H9 (cell line): ENCODE data around the gene TMEM115. TPM values are rescaled to one million over a fixed set of nuclear protein-coding genes. Genes with fewer than 3 reads are reported as not detected.

Source experiments
- DNase-seq: peaks from one replicate; pipeline ENCODE4 v3.0.0-alpha.2; 2017
- H2AFZ ChIP-seq: one replicate; pipeline ENCODE4 v1.6.1; 2013; ENCODE audit warnings: mild to moderate bottlenecking, low read length, control low read depth, moderate library complexity
- H2AK5ac ChIP-seq: 2 replicates; pipeline ENCODE4 v1.6.1; 2013; ENCODE audit warnings: low read length, control low read depth, mixed read lengths; ENCODE audit not compliant: insufficient read length
- H2BK120ac ChIP-seq: one replicate; pipeline ENCODE4 v1.6.1; 2013; ENCODE audit warnings: low read depth, mild to moderate bottlenecking, low read length, control low read depth, inconsistent platforms; ENCODE audit not compliant: poor library complexity, severe bottlenecking
- H2BK12ac ChIP-seq: 2 replicates; pipeline ENCODE4 v1.6.1; 2013; ENCODE audit warnings: low read length, control low read depth, mixed read lengths, low read depth; ENCODE audit not compliant: insufficient read length
- H2BK15ac ChIP-seq: 2 replicates; pipeline ENCODE4 v1.6.1; 2013; ENCODE audit warnings: low read depth, low read length, control low read depth
- H2BK20ac ChIP-seq: one replicate; pipeline ENCODE4 v1.6.1; 2013; ENCODE audit warnings: low read depth, mild to moderate bottlenecking, low read length, control low read depth, inconsistent platforms; ENCODE audit not compliant: poor library complexity, severe bottlenecking
- H2BK5ac ChIP-seq: 2 replicates; pipeline ENCODE4 v1.6.1; 2013; ENCODE audit warnings: low read length, control low read depth, mixed read lengths; ENCODE audit not compliant: insufficient read length
- H3K14ac ChIP-seq: 2 replicates; pipeline ENCODE4 v1.6.1; 2013; ENCODE audit warnings: low read length, control low read depth; ENCODE audit not compliant: insufficient read depth
- H3K18ac ChIP-seq: 2 replicates; pipeline ENCODE4 v1.6.1; 2013; ENCODE audit warnings: low read depth, mild to moderate bottlenecking, mixed read lengths, low read length, control low read depth; ENCODE audit not compliant: insufficient read length
- H3K23ac ChIP-seq: 2 replicates; pipeline ENCODE4 v1.6.1; 2013; ENCODE audit warnings: low read length, control low read depth, mixed read lengths, low read depth; ENCODE audit not compliant: insufficient read length
- H3K23me2 ChIP-seq: 2 replicates; pipeline ENCODE4 v1.6.1; 2013; ENCODE audit warnings: low read depth, mild to moderate bottlenecking, mixed read lengths, low read length, control low read depth; ENCODE audit not compliant: insufficient read length, poor library complexity, severe bottlenecking
- H3K27ac ChIP-seq: 2 replicates; pipeline ENCODE4 v1.5.1; 2013; ENCODE audit warnings: low read length, control low read depth, mixed read lengths, low read depth; ENCODE audit not compliant: insufficient read length
- H3K27me3 ChIP-seq: 2 replicates; pipeline ENCODE4 v1.6.1; 2013; ENCODE audit warnings: low read length, control low read depth, inconsistent platforms; ENCODE audit not compliant: insufficient read depth
- H3K4ac ChIP-seq: 2 replicates; pipeline ENCODE4 v1.6.1; 2013; ENCODE audit warnings: low read depth, mild to moderate bottlenecking, control low read depth, inconsistent platforms, low read length, moderate library complexity
- H3K4me1 ChIP-seq: 2 replicates; pipeline ENCODE4 v1.6.1; 2013; ENCODE audit warnings: low read length, control low read depth, inconsistent platforms; ENCODE audit not compliant: insufficient read depth
- H3K4me2 ChIP-seq: 2 replicates; pipeline ENCODE4 v1.6.1; 2013; ENCODE audit warnings: low read length, control low read depth, mixed read lengths; ENCODE audit not compliant: insufficient read length, insufficient read depth
- H3K56ac ChIP-seq: 2 replicates; pipeline ENCODE4 v1.6.1; 2013; ENCODE audit warnings: low read depth, mild to moderate bottlenecking, mixed read lengths, low read length, control low read depth; ENCODE audit not compliant: insufficient read length
- H3K79me1 ChIP-seq: 2 replicates; pipeline ENCODE4 v1.6.1; 2013; ENCODE audit warnings: low read depth, mild to moderate bottlenecking, moderate library complexity, low read length, control low read depth, inconsistent platforms; ENCODE audit not compliant: insufficient read depth, poor library complexity, severe bottlenecking
- H3K79me2 ChIP-seq: 2 replicates; pipeline ENCODE4 v1.6.1; 2013; ENCODE audit warnings: low read length, control low read depth, inconsistent platforms; ENCODE audit not compliant: insufficient read depth
- H3K9ac ChIP-seq: 2 replicates; pipeline ENCODE4 v1.6.1; 2013; ENCODE audit warnings: low read length, control low read depth, mixed read lengths; ENCODE audit not compliant: insufficient read length; ENCODE audit errors: extremely low read depth
- H3K9me3 ChIP-seq: one replicate; pipeline ENCODE4 v1.6.1; 2013; ENCODE audit warnings: low read depth, low read length, inconsistent platforms; ENCODE audit not compliant: control insufficient read depth
- H3T11ph ChIP-seq: one replicate; pipeline ENCODE4 v1.6.1; 2013; ENCODE audit warnings: mild to moderate bottlenecking, low read length, control low read depth, inconsistent platforms
- H4K20me1 ChIP-seq: one replicate; pipeline ENCODE4 v1.6.1; 2013; ENCODE audit not compliant: control insufficient read depth, insufficient read length, insufficient read depth
- H4K5ac ChIP-seq: 2 replicates; pipeline ENCODE4 v1.6.1; 2013; ENCODE audit warnings: low read depth, mild to moderate bottlenecking, mixed read lengths, low read length, control low read depth; ENCODE audit not compliant: insufficient read length
- H4K8ac ChIP-seq: replicated peaks from 2 replicates; pipeline ENCODE4 v1.6.1; 2013; ENCODE audit warnings: low read length, control low read depth, mixed read lengths, low read depth; ENCODE audit not compliant: insufficient read length
- H4K91ac ChIP-seq: 2 replicates; pipeline ENCODE4 v1.6.1; 2013; ENCODE audit warnings: low read depth, mild to moderate bottlenecking, moderate library complexity, mixed read lengths, low read length, control low read depth; ENCODE audit not compliant: insufficient read length
- H3K27ac Mint-ChIP-seq, 3 experiments: 2 replicates in 2 of 3; 3 replicates in 1 of 3; pipeline ENCODE4 v1.8.0; 2020 to 2021; ENCODE audit warnings: mixed read lengths in 3 of 3, mild to moderate bottlenecking in 1 of 3, moderate library complexity in 1 of 3
- H3K27me3 Mint-ChIP-seq: 2 replicates; pipeline ENCODE4 v1.8.0; 2021; ENCODE audit warnings: low read depth, mild to moderate bottlenecking, moderate library complexity, mixed read lengths
- H3K36me3 Mint-ChIP-seq, 3 experiments: 2 replicates in 2 of 3; 3 replicates in 1 of 3; pipeline ENCODE4 v1.8.0; 2020 to 2021; ENCODE audit warnings: low read depth in 3 of 3, mixed read lengths in 3 of 3; ENCODE audit not compliant: insufficient read depth in 1 of 3
- H3K4me1 Mint-ChIP-seq, 2 experiments: 2 replicates each; pipeline ENCODE4 v1.8.0; 2020; ENCODE audit warnings: mixed read lengths in 2 of 2
- H3K4me3 Mint-ChIP-seq, 2 experiments: 2 replicates in 1 of 2; 3 replicates in 1 of 2; pipeline ENCODE4 v1.8.0; 2020 to 2021; ENCODE audit warnings: mild to moderate bottlenecking in 2 of 2, mixed read lengths in 2 of 2, moderate library complexity in 1 of 2
- H3K9me3 Mint-ChIP-seq, 2 experiments: 2 replicates in 1 of 2; 3 replicates in 1 of 2; pipeline ENCODE4 v1.8.0; 2020; ENCODE audit warnings: mild to moderate bottlenecking in 2 of 2, mixed read lengths in 2 of 2, moderate library complexity in 1 of 2
- WGBS: extraction: QIAGEN DNeasy Blood & Tissue Kit; methylation state at CpG from one replicate; pipeline ENCODE4 v1.1.7; 2013; ENCODE audit warnings: missing lambda C conversion rate, low lambda C conversion rate, mixed read lengths; ENCODE audit not compliant: insufficient read length; ENCODE audit errors: extremely low coverage; 5-methylcytosine and 5-hydroxymethylcytosine counted together
- total RNA-seq: library from RNA; stranded (reverse); gene quantifications from 2 replicates; pipeline ENCODE4 v1.2.1, GENCODE V29; 2021
- TF ChIP-seq, protein P1 (sequence below): fragments of 200-600 bp; sonication (generic); conservative IDR thresholded peaks from 3 replicates; pipeline ENCODE4 v1.8.0; 2021; ENCODE audit warnings: antibody characterized with exemption, mild to moderate bottlenecking

Gene TMEM115
- total RNA-seq, 1 experiment from 2014 or later: 32.3 TPM

DNA sequence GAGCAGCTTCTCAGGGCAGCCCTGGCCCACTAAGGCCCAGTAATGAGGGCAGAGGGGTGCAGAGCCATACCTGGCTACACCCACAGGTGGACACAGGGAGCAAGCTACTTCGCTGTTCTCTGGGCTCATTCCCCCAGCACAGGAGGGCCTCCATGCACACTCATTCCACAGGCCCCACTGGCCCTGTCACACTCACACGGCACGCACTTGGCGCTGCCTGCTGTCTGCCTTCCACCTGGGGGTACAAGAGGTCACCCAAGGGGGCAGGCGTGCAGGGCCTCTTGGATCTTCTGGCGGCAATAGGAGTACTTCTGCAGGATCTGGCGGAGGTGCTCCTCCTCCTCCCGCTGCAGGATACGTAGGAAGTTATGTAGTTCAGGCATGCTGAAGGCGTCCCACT lies 29.0 kb downstream of the TMEM115 start:
- Histone ChIP-seq H3K79me2 (peaks cover 4% of the 10 kb centered on the region; the same call in 1 of the 2 replicates), H3K9ac (no peak overlapping the region)

More for the DNA sequence above, 29.0 kb downstream of the TMEM115 start:
- no peak for DNase-seq
- H3K9me3 ChIP-seq: no peaks in the 10 kb centered on the region
- no peak overlapping the region for H3K4ac ChIP-seq
- H2BK120ac ChIP-seq: no peak overlapping the region
- H4K5ac ChIP-seq: no peak overlapping the region
- no peak overlapping the region for H3K4me2 ChIP-seq
- no peaks in the 10 kb centered on the region for H4K20me1 ChIP-seq
- H2BK15ac ChIP-seq: no peak overlapping the region
- Mint-ChIP-seq H3K27me3 (no peaks in the 10 kb centered on the region; the same call in 1 of the 2 replicates), H3K27ac (no peak overlapping the region), H3K36me3 (peaks cover 17 to 55% (median 53%) of the 10 kb centered on the region in 3 experiments; a peak in 6 of 7 replicates), H3K4me1 (peaks cover 8 to 22% of the 10 kb centered on the region in 2 experiments), H3K4me3 (no peak overlapping the region), H3K9me3 (no peaks in the 10 kb centered on the region)
- H3K56ac ChIP-seq: no peak overlapping the region
- no peak overlapping the region for H3K14ac ChIP-seq
- H3K23me2 ChIP-seq: peaks cover 9% of the 10 kb centered on the region
- H3K18ac ChIP-seq: no peak overlapping the region
- H2AK5ac ChIP-seq: no peak overlapping the region
- H2BK5ac ChIP-seq: no peak overlapping the region
- TF ChIP-seq, protein P1, sequence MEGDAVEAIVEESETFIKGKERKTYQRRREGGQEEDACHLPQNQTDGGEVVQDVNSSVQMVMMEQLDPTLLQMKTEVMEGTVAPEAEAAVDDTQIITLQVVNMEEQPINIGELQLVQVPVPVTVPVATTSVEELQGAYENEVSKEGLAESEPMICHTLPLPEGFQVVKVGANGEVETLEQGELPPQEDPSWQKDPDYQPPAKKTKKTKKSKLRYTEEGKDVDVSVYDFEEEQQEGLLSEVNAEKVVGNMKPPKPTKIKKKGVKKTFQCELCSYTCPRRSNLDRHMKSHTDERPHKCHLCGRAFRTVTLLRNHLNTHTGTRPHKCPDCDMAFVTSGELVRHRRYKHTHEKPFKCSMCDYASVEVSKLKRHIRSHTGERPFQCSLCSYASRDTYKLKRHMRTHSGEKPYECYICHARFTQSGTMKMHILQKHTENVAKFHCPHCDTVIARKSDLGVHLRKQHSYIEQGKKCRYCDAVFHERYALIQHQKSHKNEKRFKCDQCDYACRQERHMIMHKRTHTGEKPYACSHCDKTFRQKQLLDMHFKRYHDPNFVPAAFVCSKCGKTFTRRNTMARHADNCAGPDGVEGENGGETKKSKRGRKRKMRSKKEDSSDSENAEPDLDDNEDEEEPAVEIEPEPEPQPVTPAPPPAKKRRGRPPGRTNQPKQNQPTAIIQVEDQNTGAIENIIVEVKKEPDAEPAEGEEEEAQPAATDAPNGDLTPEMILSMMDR: no peak
- H4K91ac ChIP-seq: no peak overlapping the region
- H2BK12ac ChIP-seq: no peak overlapping the region
- H4K8ac ChIP-seq: no peak overlapping the region
- no CpG with 5 or more reads among the region's 10 CpGs for WGBS
- no peak overlapping the region for H3T11ph ChIP-seq
- no peak overlapping the region for H2AFZ ChIP-seq
- H3K27ac ChIP-seq: no peak overlapping the region
- peaks cover 6% of the 10 kb centered on the region for H3K79me1 ChIP-seq
- H3K27me3 ChIP-seq: no peaks in the 10 kb centered on the region
- H2BK20ac ChIP-seq: no peak overlapping the region
- no peak overlapping the region for H3K23ac ChIP-seq
- no peaks in the 10 kb centered on the region for H3K4me1 ChIP-seq
